Right cardiac atrium (tissue), 5 donors: Measurements from ENCODE around the gene SLC6A16. TPM values are rescaled to one million over a fixed set of nuclear protein-coding genes. Genes with fewer than 3 reads are reported as not detected.
"Not testable (repeated sequence)": the region's sequence is repeated elsewhere in the genome, so short reads cannot be mapped to it uniquely, and the experiment has no call there.

Source experiments
- ATAC-seq, 2 donors: fragments of 200-7000 bp; cut with Tn5 transposase; one replicate each; pipeline versions ENCODE4 v1.8.0 to v1.9.1; 2020; ENCODE audit warnings: moderate library complexity in 2 of 2, mild to moderate bottlenecking in 1 of 2
- DNase-seq, 3 donors: peaks; one replicate each; pipeline ENCODE4 v3.0.0-alpha.2; 2020
- H3K27ac ChIP-seq: one replicate; pipeline ENCODE4 v1.5.1; 2013; ENCODE audit warnings: mild to moderate bottlenecking, low read length, control low read depth, moderate library complexity
- H3K27me3 ChIP-seq: one replicate; pipeline ENCODE4 v1.6.1; 2013; ENCODE audit not compliant: control insufficient read depth, insufficient read depth
- H3K4me1 ChIP-seq: one replicate; pipeline ENCODE4 v1.6.1; 2013; ENCODE audit warnings: low read length; ENCODE audit not compliant: control insufficient read depth, insufficient read depth
- H3K4me3 ChIP-seq: one replicate; pipeline ENCODE4 v1.5.1; 2013; ENCODE audit warnings: low read length, control low read depth
- H3K9me3 ChIP-seq: one replicate; pipeline ENCODE4 v1.6.1; 2013; ENCODE audit warnings: low read length; ENCODE audit not compliant: control insufficient read depth
- WGBS: extraction: QIAGEN DNeasy Blood & Tissue Kit; methylation state at CpG from one replicate; pipeline ENCODE4 v1.1.7; 2013; 5-methylcytosine and 5-hydroxymethylcytosine counted together
- intact Hi-C, 4 donors: fragments of 100-400 bp; cut with DNase I; formaldehyde crosslinking; loops; one replicate each; pipeline versions ENCODE4 v1.11.0 to v1.14.0; 2022 to 2023
- polyA plus RNA-seq: library from polyadenylated mRNA; stranded (reverse); fragments of 200-250 nt; gene quantifications from one replicate; pipeline ENCODE4 v1.2.3, GENCODE V29; 2013
- total RNA-seq, 4 donors: library from RNA; stranded (reverse); fragmentation: NEBNext Ultra II Directional; extraction: Animal tissue kit (Norgen Biotek cat#: 25700); gene quantifications; one replicate each; pipeline ENCODE4 v1.2.1, GENCODE V29; 2021
- donor health status: healthy with polysubstance abuse.
- donor health status: DM: no; HTN: yes; CAD: no.
- donor health status: DM: no; HTN: no; CAD: no.
- donor health status: DM: no; HTN: yes; CAD: no; lungs with severe emphysema.
- donor health status: DM: yes; HTN: yes; CAD: no.

SLC6A16 gene
- total and polyA plus RNA-seq, 5 donors = 1.2 to 2.1 (median 1.8) TPM

DNA sequence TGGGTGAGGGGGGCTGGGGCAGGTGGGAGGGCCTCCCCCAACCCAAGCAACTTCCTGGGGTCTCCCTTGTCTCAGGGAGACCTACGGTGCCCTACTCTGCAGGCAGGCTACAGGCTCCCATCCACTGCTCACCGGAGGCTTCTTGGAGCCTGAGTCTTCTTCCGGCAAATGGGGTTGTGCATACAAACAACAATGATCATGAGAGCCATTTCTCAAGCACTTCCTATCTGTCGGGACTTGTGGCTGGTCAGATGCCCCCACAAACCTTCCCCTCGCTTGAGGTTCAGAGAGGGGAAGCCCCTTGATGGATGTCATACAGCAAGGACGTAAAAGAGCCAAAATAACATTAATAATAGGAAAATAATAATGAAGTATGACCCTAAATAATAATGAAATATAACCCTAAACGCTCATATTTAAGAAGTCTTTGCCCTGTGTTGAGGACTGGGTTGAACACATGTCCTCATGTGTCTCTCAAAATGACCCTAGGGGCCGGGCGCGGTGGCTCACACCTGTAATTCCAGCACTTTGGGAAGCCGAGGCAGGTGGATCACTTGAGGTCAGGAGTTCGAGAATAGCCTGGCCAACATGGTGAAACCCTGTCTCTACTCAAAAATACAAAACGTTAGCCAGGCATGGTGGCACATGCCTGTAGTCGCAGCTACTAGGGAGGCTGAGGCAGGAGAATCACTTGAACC lies 10.9 kb upstream of the SLC6A16 start:
- no peaks in the 10 kb centered on the region for H3K27me3 ChIP-seq
- no peak overlapping the region for H3K27ac ChIP-seq
- intact Hi-C loops = no loop called here
- no peaks in the 10 kb centered on the region for H3K9me3 ChIP-seq
- ATAC-seq = no peak
- 84% methylated on average over 14 of the region's 14 CpGs for WGBS
- H3K4me3 ChIP-seq = peak overlapping the region; percentile 21
- H3K4me1 ChIP-seq = no peaks in the 10 kb centered on the region
- DNase-seq = no peak

DNA sequence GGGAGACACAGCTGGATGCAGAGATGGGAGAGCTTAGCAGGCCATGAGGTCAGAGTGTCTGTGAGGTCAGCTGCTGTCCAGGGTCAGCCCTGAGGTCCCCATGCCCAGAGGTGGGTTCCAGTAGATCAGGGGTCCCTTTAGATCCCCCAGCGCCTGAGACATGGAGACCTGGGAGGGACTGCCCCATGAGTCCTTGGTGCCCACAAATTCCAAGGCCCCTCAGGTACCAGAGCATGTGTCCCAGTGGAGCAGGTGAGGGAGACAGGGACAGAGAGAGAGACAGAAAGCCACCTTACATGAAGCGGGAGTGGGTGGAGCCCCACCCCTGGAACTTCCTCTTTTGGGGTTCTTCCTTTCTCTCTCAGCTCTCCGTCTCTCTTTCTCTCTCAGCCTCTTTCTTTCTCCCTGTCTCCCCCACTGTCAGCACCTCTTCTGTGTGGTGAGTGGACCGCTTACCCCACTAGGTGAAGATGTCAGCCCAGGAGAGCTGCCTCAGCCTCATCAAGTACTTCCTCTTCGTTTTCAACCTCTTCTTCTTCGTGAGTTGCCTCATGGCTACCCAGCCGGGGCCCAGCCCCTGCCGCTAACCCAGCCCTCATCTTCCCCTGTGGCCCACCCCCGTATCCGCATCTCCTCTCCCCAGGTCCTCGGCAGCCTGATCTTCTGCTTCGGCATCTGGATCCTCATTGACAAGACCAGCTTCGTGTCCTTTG lies 10.2 kb upstream of the SLC6A16 start, which contains the start of gene CD37:
Gene CD37, plus strand, starts transcription at position 336 of the 713 bp plus-strand sequence. Its CDS starts 135 bp downstream, at position 471.
- Histone ChIP-seq H3K27me3 (no peaks in the 10 kb centered on the region), H3K27ac (no peak within 1 kb of the TSS), H3K9me3 (no peaks in the 10 kb centered on the region), H3K4me3 (peak within 1 kb of the TSS; percentile 21), H3K4me1 (no peaks in the 10 kb centered on the region)
- 74% methylated on average over 13 of the region's 13 CpGs for WGBS
- DNase-seq (no peak), ATAC-seq (no peak)
- intact Hi-C loops = no loop called here

DNA sequence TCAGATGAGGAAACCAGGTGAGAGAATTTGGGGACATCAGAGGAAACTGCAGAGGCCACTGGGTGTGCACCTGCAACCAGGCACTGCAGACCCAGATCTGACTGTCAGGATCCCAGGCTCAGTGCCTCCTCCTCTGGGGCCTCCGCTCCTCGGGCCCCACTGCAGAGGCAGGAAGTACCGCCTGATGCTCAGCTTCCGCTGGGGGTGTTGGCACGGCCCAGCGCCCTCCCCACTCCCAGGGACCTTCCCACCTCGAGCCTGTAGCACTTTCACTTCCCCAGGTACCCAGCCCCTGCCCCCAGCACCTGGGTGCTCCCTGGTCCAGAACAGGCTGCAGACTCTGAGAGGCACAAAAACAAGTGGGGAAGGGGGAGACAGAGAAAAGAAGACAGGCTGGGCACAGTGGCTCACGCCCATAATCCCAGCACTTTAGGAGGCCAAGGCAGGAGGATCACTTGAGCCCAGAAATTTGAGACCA lies 8.9 kb upstream of the SLC6A16 start:
- Histone ChIP-seq H3K27ac (no peak overlapping the region), H3K4me3 (no peak overlapping the region), H3K27me3 (no peaks in the 10 kb centered on the region), H3K9me3 (no peaks in the 10 kb centered on the region), H3K4me1 (no peaks in the 10 kb centered on the region)
- DNase-seq (peak in 1 of 3 donors; percentile 68), ATAC-seq (no peak)
- intact Hi-C loops = no loop called here
- WGBS = 34% methylated on average over 8 of the region's 8 CpGs

DNA sequence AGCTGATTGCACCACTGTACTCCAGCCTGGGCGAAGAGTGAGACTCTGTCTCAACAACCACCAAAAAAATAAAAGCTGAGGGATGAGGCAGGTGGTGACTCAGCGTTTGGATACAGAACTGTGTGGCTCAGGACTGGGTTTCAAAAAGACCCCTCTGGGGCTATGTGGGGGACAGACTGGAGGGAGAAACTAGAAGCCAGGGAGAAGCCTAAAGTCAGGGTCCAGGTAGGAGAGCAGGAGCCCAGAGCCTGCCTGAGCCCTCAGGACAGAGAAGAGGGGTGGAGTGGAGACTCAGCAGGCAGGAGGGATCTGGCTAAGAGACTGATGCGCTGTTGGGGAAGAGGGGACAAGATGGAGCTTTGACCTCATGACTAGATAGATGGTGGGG lies 8.4 kb upstream of the SLC6A16 start:
- H3K4me1 ChIP-seq = no peaks in the 10 kb centered on the region
- WGBS = 71% methylated on average over 3 of the region's 3 CpGs
- H3K4me3 ChIP-seq = no peak overlapping the region
- no peaks in the 10 kb centered on the region for H3K9me3 ChIP-seq
- no peaks in the 10 kb centered on the region for H3K27me3 ChIP-seq
- no peak for ATAC-seq
- no peak overlapping the region for H3K27ac ChIP-seq
- DNase-seq = no peak
- intact Hi-C loops = no loop called here

DNA sequence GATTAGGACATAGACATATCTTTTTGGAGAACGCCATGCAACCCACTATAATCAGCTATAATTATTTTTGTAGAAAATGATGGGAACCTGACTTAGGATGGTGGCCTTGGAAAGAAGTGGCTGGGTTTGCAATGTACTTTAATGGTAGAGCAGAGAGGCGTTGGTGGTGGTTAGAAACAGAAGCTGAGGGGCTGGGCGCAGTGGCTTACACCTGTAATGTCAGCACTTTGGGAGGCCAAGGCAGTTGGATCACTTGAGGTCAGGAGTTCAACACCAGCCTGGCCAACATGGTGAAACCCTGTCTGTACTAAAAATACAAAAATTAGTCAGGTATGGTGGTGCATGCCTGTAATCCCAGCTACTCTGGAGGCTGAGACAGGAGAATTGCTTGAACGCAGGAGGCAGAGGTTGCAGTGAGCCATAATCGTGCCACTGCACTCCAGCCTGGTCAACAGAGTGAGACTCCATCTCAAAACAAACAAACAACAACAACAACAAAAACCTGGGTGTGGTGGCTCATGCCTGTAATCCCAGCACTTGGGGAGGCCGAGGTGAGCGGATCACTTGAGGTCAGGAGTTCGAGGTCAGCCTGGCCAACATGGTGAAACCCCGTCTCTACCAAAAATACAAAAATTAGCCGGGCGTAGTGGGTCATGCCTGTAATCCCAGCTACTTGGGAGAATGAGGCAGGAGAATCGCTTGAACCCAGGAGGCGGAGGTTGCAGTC lies 7.9 kb upstream of the SLC6A16 start:
- H3K27ac ChIP-seq, H3K27me3 ChIP-seq, intact Hi-C loops, DNase-seq, H3K9me3 ChIP-seq, ATAC-seq, H3K4me1 ChIP-seq, H3K4me3 ChIP-seq: not testable (repeated sequence)
- 91% methylated on average over 13 of the region's 13 CpGs for WGBS

DNA sequence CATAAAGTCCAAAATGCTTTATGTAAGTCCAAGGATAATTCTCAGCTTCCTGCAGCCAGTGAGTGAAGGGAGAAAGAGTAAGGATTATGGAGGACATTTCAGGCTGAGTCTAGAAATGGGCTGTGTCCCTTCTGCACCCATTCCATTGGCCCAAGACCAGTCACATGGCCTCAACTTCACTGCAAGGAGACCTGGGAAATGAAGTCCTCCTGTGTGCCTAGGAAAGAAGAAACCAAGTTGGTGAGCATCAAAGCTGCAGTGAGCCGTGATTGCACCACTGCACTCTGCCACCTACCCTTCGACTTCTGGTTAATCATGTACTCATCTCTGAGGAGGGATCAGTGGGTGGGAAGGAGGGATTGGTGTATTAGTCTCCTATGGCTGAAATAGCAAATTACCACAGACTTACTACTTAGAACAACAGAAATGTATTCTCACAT lies 6.6 kb upstream of the SLC6A16 start:
- no peak overlapping the region for H3K27ac ChIP-seq
- WGBS = 71% methylated on average over 2 of the region's 2 CpGs
- intact Hi-C loops = no loop called here
- no peaks in the 10 kb centered on the region for H3K4me1 ChIP-seq
- H3K9me3 ChIP-seq = no peaks in the 10 kb centered on the region
- H3K27me3 ChIP-seq = no peaks in the 10 kb centered on the region
- ATAC-seq (peak; percentile 73 to 78), DNase-seq (no peak)
- H3K4me3 ChIP-seq = no peak overlapping the region

DNA sequence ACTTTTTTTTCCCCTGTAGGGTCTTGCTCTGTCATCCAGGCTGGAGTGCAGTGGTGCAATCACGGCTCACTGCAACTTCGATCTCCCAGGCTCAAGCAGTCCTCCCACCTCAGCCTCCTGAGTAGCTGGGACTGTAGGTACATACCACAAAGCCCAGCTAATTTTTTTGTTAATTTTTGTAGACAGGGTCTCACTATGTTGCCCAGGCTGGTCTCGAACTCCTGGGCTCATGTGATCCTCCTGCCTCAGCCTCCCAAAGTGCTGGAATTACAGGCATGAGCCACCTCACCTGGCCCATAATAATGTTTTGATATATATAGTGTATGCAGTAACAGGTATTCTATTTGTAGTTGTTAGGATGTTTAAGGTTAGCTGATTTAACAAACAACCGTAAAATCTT lies 6.2 kb upstream of the SLC6A16 start:
- DNase-seq, intact Hi-C loops, H3K9me3 ChIP-seq, H3K4me1 ChIP-seq, H3K27ac ChIP-seq, H3K4me3 ChIP-seq, H3K27me3 ChIP-seq, ATAC-seq: not testable (repeated sequence)
- 97% methylated on average over 4 of the region's 4 CpGs for WGBS

DNA sequence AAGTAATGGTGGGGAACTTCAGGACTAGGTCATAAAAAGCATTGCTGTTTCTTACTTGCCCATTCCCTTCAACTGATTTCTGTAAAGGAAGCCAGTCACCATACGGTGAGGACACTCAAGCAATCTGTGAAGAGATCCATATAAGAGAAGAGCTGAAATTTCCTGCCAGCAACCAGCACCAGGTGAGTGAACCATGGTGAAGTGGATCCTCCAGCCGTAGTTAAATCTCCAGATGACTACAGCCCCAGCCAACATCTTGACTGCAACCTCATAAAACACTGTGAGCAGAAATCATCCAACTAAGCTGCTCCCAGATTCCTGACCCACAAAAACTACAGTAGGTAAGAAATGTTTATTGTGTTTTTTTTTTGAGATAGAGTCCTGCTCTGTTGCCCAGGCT lies 3.8 kb upstream of the SLC6A16 start:
- H3K9me3 ChIP-seq = no peaks in the 10 kb centered on the region
- no peak overlapping the region for H3K4me3 ChIP-seq
- 88% methylated on average over 2 of the region's 2 CpGs for WGBS
- H3K27ac ChIP-seq = no peak overlapping the region
- no peaks in the 10 kb centered on the region for H3K27me3 ChIP-seq
- intact Hi-C loops = no loop called here
- H3K4me1 ChIP-seq = no peaks in the 10 kb centered on the region
- DNase-seq (no peak), ATAC-seq (no peak)

DNA sequence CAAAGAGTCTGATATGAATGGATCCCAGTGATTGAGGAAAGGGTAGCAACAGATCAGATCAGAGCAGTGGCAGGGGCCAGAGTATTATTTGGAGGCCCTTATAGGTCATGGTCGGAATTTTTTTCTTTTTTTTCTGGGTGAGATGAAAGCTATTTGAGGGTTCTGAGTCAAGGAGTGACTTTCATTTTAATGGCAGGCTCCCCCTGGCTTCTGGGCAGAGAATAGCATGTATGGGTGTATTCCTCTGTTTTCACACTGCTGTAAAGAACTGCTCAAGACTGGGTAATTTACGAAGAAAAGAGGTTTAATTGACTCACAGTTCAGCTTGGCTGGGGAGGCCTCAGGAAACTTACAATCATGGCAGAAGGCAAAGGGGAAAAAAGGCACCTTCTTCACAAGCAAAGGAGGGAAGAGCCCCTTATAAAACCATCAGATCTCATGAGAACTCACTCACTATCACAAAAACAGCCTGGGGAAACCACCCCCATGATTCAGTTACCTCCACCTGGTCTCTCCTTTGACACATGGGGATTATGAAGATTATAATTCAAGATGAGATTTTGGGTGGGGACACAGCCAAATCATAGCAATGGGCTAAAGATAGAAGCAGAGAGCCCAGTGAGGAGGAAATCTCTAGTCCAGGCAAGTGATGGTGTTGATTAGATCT lies 3.0 kb upstream of the SLC6A16 start:
- intact Hi-C loops = no loop called here
- H3K27ac ChIP-seq = no peak overlapping the region
- WGBS = 60% methylated on average over 2 of the region's 2 CpGs
- ATAC-seq = peak in 1 of 2 donors; percentile 34
- H3K4me1 ChIP-seq = no peaks in the 10 kb centered on the region
- H3K9me3 ChIP-seq = no peaks in the 10 kb centered on the region
- DNase-seq = no peak
- no peaks in the 10 kb centered on the region for H3K27me3 ChIP-seq
- H3K4me3 ChIP-seq = no peak overlapping the region

DNA sequence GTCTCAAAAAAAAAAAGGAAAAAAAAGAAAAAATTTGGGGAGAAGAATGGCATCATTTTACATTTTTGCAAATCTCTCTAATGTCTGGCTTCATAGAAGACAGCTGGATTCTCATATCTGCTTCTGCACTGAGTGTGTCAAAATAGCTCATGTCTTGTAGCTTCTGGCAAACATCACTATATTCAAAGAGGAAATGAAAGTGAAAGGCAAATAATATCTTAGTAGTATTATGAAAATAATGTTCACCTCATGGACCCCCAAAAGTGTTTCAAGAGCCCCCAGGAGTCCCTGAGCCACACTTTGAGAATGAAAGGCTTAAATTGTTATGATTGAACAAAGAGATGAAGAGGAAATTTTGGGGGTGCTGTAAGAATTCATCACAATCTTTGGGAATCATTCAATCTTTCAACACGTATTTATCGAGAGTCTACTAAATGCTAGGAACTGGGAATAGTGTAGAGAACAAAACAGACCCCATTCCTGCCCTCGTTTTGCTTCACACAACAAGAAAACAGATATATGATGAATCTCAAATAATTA lies 1.2 kb upstream of the SLC6A16 start:
- H3K4me1 ChIP-seq = no peaks in the 10 kb centered on the region
- no peak for ATAC-seq
- DNase-seq = no peak
- no peak overlapping the region for H3K4me3 ChIP-seq
- intact Hi-C loops = no loop called here
- 73% methylated on average over 3 of the region's 3 CpGs for WGBS
- no peaks in the 10 kb centered on the region for H3K9me3 ChIP-seq
- H3K27ac ChIP-seq = no peak overlapping the region
- H3K27me3 ChIP-seq = no peaks in the 10 kb centered on the region
